A204.1 (cell line): ENCODE results near the gene KIF18A.
"Not testable (repeated sequence)": the region's sequence is repeated elsewhere in the genome, so short reads cannot be mapped to it uniquely, and the experiment has no call there.

Experiments used
- FAIRE-seq: peaks from 2 replicates; lab custom pipeline; 2012; peaks lifted over from hg19 to GRCh38; lab: Jason Lieb, UNC

KIF18A gene

DNA sequence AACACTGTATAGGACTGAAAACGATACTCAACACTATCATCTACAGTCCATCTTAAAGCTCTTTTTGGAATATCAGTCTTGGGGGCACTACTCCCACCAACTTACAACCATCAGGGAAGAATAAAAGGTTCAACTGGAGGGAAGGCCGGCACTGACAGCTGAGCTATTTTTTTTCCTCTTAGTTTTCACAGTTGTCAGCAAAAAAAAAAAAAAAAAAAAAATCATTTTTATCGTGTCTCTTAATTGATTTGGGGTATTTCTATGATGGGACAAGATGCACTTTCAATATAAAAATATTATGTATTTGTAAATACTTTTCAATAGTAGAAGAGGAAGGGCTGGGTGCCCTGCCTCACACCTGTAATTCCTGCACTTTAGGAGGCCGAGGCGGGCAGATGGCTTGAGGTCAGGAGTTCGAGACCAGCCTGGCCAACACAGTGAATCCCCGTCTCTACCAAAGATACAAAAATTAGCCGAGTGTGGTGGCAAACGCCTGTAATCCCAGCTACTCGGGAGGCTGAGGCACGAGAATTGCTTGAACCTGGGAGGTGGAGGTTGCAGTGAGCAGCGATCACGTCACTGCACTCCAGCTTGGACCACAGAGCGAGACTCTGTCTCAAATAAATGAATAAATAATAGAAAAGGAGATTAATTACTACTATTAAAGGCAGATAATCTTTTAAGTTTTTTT is 1.5 kb downstream of the KIF18A start:
- no peak for FAIRE-seq

DNA sequence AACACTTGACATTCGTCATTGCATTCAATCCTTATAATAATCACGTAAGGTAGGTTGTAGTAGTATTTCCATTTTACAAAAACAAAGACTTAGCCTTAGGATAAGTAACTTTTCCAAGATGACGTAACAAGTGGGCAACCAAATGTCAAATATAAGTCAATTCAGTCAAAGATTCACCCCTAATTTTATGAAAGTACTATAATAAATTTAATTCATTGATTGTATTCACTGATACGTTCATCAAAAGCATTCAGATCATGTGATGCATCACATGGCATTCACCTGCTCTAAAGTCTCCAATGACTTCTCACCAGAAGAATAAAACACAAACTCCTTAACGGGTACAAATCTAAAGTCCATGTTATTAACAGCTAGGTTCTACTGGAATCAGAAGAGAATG is 2.1 kb downstream of the KIF18A start:
- no peak for FAIRE-seq

- FAIRE-seq, result no peak
Observed at GRCh38 chr11:28104984-28105383, 3.0 kb downstream of the KIF18A start.

- FAIRE-seq, result no peak
Observed at GRCh38 chr11:28104425-28104824, 3.5 kb downstream of the KIF18A start.

DNA sequence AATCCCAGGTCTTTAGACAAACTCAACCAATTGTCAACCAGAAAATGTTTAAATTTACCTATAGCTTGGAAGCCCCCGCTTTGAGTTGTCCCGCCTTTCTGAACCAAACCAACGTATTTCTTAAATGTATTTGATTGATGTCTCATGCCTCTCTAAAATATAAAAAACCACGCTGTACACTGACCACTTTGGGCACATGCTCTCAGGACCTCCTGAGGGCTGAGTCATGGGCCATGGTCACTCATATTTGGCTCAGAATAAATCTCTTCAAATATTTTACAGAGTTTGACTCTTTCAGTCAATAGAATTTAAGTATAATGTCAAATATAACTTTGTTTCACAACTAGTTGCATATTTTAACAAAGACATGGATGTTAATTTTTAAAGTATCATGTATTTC is 5.7 kb downstream of the KIF18A start:
- not testable (repeated sequence) for FAIRE-seq

DNA sequence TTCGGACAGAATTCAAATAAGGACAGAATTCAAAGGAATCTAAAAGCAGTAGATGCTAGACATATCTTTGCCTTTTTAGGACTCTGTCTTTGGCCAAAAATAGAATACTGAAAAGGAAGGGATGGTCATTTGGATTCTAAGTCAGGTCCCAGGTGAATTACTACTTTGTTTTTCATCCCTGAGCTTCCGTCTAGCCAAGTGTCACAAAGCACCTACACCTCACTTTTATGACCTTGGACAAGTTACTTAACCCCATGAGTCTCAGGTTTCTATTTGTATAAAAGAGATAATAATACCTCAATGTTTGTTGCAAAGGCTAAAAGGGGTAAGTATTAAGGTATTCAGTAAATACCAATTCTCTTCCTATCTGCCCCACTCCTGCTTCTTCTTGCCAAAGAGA is 7.3 kb downstream of the KIF18A start:
- FAIRE-seq, result no peak

- no peak for FAIRE-seq
Observed at GRCh38 chr11:28099715-28100114, 8.2 kb downstream of the KIF18A start.

DNA sequence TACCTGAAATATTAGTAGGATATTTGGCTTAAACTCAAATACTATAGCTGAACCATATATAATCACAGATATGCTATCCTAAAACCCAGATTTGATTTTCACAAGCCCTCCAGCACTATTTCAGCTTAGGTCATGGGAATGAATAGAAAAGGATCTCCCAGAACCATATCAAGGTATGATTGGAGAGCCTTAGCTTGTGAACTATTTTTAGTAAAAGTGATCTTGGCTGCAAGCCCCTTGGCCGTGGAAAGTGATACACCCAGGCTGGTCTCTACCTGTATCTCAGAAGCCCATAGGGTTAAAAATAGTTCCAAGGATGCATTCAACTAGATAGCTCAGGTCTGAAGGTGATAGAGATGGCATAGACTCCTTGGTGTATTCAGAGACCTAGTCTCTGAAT is 9.7 kb downstream of the KIF18A start:
- FAIRE-seq, result no peak

DNA sequence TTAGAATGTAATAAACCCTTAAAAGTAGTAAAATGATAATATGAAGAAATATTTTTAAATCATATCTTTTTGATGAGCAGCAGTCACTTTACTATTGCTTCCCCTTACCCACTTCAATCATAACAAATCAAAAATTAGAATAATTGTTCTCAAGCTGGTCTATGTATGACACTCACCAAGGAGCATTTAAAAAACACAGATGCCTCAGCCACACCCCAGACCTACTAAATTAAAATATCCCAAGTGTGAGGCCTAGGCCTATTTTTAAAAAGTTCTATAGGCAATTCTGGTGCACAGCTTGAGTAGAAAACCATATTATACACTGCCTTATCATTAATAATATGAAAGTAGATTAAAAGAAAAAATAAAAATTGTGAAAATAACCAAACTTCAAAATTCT is 15.2 kb downstream of the KIF18A start:
- no peak for FAIRE-seq

- FAIRE-seq, result peak; percentile 34
Observed at GRCh38 chr11:28090052-28090749, 17.8 kb downstream of the KIF18A start.

GRCh38 chr11:28089378-28089777 is 18.6 kb downstream of the KIF18A start:
- no peak for FAIRE-seq

GRCh38 chr11:28087693-28088092 is 20.3 kb downstream of the KIF18A start:
- FAIRE-seq, result not testable (repeated sequence)

- FAIRE-seq, result not testable (repeated sequence)
Observed at GRCh38 chr11:28087192-28087591, 20.8 kb downstream of the KIF18A start.

DNA sequence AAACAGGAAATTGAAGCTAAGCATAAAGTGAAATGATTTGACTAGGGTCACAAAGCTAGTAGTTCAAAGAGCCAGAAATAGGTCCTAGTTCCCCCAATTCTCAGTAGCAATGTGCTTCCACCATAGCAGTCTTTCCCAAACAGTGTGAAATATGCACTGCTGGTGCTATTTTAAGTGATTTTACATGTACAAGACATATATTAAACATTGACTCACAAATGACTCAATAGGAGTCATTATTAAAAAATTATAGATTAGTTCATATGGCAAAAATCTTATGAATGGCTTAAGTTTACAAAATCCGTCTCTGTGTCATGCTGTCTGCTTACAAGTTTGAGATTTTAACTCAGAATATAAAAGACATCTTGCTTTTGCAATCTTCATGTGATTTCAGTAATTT is 21.4 kb downstream of the KIF18A start:
- no peak for FAIRE-seq

GRCh38 chr11:28083118-28083517 is 24.8 kb downstream of the KIF18A start:
- no peak for FAIRE-seq

DNA sequence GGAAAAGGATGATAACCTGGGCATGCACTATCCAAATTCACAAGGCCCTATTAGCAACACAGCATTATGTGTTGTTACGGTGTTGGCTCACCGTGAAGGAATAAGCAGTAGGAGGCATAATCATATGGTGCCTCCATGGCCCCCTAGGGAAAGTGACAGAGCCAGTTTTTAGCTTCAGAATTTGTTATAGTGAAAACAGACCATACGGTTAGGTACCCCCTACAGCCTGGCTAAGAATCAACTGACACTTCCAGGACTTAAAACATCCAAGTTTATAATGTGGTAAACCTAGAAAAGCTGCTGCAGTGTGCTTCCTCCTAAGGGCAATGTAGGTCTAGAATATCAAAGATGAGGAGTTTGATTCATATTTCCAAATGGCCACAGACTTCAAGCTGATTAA is 30.4 kb downstream of the KIF18A start:
- FAIRE-seq, result no peak

DNA sequence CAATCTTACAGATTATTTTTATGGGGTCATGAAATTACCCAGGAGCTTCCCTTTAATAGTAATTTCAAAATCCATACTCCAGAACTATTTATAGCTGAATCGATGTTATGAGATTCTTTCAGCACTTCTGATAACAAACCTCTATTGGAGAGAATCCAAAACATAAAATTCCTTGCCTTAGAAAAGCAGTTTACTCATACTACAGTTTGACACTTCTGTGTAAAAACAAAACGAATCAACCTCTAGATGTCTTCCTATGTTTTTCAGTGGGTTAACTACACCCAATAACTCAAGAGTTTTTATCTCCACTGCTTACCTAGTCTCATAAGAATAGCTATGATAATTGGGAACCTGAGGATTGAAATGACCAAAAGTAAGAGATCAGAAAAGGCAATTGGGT is 35.6 kb downstream of the KIF18A start:
- FAIRE-seq, result no peak

DNA sequence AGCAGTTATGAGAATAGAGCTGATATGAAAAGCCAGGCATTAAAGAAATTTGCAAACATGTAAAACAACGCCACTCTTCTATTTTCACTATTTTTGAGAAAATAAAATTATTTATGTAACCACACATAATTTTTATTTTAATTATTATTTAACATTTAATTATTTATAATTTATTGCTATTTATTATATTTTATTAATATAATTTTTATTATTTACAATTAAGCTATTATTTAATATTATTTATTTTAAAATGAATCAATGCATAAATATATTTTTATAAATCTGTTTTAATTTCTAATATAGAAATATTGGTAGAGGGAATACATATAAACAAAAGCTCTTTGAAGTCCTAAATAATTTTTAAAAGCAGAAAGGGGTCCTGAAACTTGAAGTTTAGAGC is 36.7 kb downstream of the KIF18A start:
- peak; percentile 97 for FAIRE-seq

- no peak for FAIRE-seq
Observed at GRCh38 chr11:28058333-28058732, 49.6 kb downstream of the KIF18A start.

- no peak for FAIRE-seq
Observed at GRCh38 chr11:28054821-28055220, 53.1 kb downstream of the KIF18A start.

DNA sequence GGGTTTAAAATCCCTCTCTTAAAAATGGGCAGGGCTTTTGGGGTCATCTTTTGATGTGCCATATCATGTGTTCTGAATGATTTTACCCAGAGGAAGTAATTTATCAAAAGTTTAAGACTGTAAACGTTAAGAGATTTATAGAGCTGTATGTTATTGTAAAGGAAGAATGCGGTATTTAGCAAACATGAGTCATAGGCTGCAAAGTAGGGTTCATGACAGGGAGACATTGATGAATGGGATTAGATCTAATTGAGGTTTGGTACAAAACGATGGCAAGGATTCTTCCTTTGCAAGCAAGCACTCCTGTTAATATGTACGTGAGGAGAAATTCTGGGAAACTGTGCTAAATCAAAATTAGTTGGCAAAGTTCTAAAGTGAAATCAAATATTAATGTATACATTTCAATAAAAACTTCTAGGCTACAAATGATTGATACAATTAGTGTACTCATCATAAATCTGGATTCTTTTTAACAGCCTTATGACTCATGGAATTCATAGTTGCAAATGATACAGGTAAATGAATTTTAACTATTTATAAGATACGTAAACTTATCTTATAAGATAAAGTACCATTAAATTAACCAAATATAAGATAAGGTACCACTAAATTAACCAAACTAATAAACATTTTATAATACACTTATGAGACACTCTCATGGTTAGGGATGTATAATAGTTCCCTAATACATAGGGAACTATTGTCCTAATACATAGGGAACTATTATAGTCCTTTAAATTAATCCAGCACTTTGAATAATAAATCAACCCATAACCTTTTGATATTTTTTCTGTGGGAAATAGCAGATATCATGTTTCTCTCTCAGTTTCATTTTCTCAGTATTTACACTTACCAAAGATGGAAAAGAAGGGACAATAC is 58.4 kb downstream of the KIF18A start:
- FAIRE-seq, result peak; percentile 51

GRCh38 chr11:28048812-28049211 is 59.1 kb downstream of the KIF18A start:
- FAIRE-seq, result peak; percentile 27
